G401 (cell line): ENCODE measurements around the gene STRN3. TPM values are rescaled to one million over a fixed set of nuclear protein-coding genes. Genes with fewer than 3 reads are reported as not detected.

Experiments used
- DNase-seq: peaks from one replicate; pipeline ENCODE4 v3.0.0-alpha.2; 2015; ENCODE audit warnings: low spot score
- in situ Hi-C: cut with HindIII; loops from 2 replicates; pipeline ENCODE4 v1.10.0; 2016; ENCODE audit warnings: low sequenced_read_pairs, mixed read lengths
- total RNA-seq: library from RNA; depleted of rRNA; stranded (reverse); fragments of >200 nt; shearing (Covaris generic); gene quantifications from 2 replicates; pipeline ENCODE4 v1.2.3, GENCODE V29; 2014

Gene STRN3
- total RNA-seq, 1 experiment from 2014 or later, result 70.6 TPM

DNA sequence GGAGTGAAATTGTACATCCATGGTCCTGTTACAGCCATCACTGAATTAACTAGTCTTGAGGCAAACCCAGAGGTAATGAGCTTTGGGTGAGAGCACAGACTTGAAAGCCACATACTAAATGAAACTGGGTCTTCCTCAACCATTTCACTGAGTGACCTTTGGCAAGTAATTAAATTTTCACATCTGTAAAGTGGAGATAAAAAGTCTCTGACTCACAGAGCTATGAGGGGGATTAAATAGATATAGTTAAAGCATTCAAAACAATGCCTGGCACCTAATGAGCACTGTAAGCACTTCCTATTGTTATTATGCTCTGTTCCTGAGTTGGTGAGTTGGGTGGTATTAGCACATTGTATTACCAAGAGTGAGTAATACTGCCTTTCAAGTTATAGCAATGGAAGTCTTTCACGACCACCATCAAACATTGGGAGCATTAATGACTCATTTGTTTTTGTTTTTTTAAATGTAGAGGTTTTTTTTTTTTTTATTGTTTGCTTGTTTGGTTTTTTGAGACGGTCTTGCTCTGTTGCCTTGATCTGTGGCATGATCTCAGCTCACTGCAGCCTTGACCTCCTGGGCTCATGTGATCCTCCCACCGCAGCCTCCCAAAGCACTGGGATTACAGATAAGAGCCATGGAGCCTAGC, 12.5 kb upstream of the STRN3 start:
- no peak for DNase-seq
- in situ Hi-C loops, result no loop called here

- in situ Hi-C loops, result no loop called here
- no peak for DNase-seq
Measured at GRCh38 chr14:31037709-31038221, 11.6 kb upstream of the STRN3 start.

GRCh38 chr14:31036552-31036951, 10.4 kb upstream of the STRN3 start:
- in situ Hi-C loops, result no loop called here
- no peak for DNase-seq

DNA sequence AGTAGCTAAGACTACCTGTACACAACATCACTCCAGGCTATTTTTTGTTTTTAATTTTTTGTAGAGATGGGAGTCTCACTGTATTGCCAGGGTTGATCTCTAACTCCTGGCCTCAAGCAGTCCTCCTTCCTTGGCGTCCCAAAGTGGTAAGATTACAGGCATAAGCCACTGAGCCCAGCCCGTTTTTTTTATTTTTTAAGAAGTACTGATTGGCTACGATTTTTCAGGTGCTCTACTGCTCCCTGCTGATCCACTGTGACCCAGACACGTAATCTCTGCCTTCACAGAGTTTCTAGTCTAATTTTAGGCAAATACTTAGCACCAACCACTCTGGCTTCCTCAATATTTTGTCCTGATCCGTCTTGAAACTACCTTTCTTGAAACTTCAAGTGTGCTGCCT, 4.3 kb upstream of the STRN3 start:
- in situ Hi-C loops, result no loop called here
- no peak for DNase-seq

GRCh38 chr14:31029016-31029970, 3.1 kb upstream of the STRN3 start:
- in situ Hi-C loops, result no loop called here
- DNase-seq, result no peak

DNA sequence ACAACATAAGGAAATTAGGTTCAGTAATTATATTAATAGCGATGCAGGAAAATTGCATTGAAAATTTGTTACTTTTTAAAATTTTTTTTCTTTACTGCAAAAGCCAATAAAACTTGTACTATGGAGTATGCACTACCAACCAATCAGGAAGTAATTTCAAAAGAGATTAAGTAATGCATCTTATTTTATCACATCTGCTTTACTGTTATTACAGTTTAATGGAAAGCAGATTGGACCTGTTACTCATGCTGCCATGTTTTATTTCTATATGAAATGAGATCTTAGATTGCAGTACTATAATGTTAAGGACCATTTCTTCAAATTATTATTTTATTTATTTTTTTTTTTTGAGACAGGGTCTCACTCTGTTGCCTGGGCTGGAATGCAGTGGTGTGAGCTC, 1.7 kb upstream of the STRN3 start:
- in situ Hi-C loops, result no loop called here
- no peak for DNase-seq

- peak; percentile 97 for DNase-seq
- in situ Hi-C loops, result no loop called here
Measured at GRCh38 chr14:31026450-31027235, 464 bp upstream of the STRN3 start.

GRCh38 chr14:31025367-31026076, 657 bp downstream of the STRN3 start, which contains the start of gene AP4S1:
Gene AP4S1, plus strand, starts transcription at chr14:31025649. Its CDS starts 40,548 bp downstream, at chr14:31066197.
- peak; percentile 46 for DNase-seq
- in situ Hi-C loops, result no loop called here

DNA sequence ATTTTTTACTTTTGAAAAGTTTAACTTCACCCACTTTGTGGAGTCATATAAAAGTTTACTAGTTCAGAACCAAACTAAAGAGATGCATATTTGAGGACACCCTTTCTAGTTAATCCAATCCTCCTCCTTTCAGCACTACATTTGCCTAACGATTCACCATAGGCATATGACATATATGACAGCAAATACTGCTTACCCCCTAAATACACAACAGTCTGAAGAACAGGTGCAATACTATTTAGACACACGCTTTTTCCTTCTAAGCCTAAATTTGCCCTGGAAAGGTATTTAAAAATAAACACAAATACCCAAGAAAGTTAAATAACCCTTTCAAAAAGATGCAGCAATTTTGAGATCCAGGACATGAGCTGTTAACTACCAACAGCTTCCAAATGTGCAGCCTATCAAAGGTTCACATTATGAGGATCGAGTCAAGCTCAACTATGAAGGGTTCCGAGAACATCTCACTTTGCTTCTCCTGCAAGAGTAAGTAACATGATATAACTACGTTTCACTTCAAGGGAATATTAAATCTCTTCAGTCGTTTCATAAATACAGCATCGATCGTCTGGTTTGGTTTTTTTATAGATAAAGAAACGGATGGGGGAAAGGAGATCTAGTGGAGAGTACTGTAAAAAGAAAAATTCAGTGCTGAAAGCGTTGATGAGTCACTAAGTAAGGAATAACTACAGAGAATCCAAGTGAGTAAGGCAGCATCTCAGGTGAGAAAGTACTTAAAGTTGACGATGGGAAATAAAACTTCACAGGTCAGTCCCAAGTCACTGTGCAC, 1.4 kb downstream of the STRN3 start:
- in situ Hi-C loops, result no loop called here
- peak; percentile 42 for DNase-seq

DNA sequence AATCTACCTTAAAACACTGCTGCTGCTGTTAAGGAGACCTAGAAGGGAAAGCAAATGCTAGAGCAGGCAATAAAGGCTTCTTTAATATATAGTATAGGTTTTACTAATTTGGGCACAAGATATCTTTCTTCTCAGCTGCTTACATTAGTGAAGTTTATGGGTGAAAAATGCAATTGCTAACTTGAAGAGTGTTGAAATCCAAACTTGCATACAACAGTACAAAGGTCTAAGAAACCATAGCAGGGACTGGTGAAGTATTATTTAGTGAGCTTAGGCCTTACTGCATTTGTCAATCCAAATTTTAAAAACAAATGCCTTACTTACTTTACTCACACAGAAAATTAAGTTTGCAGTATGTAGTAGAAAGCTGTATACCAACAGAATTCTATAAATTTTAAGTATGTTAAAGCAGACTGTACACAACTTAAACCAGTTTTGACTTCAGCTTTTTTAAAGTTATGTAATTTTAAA, 2.1 kb downstream of the STRN3 start:
- in situ Hi-C loops, result no loop called here
- no peak for DNase-seq

DNA sequence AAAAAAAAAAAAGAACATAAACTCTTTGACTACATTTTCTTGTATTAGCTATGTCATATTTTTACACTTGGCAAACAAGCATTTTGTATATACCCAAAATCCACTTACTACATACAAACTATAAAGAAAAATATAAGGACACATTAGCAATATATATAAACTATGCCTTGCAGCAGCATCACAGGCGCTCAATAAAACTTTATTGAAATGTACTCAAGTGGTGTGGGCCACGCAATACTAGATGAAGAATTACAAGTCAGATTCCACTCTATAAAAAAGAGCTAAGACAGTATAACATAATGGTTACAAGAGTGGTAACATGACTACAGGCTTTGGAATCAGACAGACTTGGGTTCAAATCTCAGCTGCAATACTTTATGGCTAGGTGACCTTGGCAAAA, 3.8 kb downstream of the STRN3 start:
- DNase-seq, result no peak
- in situ Hi-C loops, result no loop called here

DNA sequence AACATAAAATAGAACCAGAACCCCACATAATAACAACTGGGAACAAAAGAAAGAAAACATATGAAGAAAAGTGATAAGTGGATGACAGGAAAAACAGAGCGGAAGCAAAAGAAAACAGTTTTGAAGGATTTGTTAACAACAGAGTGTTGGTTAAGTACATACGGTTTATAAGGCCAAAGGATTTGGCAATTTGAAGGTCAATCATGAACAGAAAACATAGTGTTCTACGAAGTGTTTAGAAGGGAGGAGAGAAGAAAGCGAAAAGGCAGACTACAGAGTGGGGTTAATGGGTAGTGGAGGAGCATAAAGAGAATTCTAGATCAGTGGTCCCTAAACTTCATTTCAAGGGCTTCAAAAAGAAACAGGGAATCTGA, 4.6 kb downstream of the STRN3 start:
- in situ Hi-C loops, result no loop called here
- DNase-seq, result no peak

DNA sequence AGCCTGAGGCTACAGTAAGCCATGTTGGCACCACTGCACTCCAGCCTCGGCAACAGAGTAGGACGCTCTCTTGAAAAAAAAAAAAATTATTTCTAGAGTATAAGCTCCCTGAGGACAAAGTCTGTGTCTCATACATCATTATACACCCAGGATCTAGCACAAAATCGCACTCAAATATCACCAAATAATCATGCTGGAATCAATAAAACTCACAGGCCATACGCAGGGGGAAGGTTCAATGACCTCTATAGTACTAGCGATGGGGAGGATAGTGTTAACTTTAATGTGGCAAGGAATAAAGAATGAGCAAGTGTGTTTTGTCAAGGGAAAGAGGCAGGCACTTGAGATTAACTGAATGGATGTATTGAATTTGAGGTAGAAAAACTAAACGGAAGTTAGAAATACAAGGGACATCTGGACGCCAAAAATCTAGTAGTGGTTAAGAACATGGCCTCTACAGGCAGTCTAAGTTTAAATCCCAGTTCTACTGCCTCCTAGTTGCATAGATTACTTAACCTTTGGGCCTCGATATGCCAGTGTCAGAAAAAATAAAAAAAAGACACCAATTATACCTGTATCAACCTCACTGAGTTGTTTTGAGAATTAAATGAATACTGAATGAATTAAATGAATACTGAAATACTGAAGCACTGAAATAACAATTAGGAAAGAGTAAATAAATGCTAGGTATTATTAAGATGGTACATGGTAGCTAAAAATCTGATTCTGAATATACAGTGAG, 5.2 kb downstream of the STRN3 start:
- in situ Hi-C loops, result no loop called here
- DNase-seq, result no peak

DNA sequence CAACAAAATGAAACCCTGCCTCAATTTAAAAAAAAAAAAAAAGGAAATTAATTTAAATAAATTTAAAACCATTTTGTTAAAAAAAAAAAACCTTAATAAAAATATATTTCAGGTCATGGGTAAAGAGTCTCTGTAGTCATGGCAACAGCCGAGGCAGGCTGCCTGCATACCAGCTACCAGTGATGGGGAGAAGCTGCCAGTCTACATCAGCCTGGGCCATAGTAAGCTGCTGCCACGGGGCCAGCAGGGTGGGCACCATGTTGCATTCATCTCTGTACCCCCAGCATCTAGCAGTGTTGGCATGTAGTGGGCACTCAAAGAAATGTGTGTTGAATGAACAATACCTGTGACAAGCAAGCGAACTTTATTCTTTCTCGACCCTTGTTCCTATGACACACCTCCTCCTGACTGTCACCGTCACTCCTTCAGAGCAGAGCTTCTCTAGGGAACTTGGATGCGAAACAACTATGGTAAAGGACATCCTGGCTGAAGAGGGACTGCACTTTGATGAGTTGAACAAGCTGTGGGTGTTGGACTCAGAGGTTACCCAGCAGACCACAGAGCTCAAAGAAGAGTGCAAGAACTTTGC, 8.0 kb downstream of the STRN3 start:
- in situ Hi-C loops, result no loop called here
- DNase-seq, result no peak

- in situ Hi-C loops, result no loop called here
- no peak for DNase-seq
Measured at GRCh38 chr14:31013841-31014240, 12.3 kb downstream of the STRN3 start.

- DNase-seq, result no peak
- in situ Hi-C loops, result no loop called here
Measured at GRCh38 chr14:31010935-31011334, 15.2 kb downstream of the STRN3 start.
